ENCODE data around the gene RPN1. TPM values are rescaled to one million over a fixed set of nuclear protein-coding genes. Genes with fewer than 3 reads are reported as not detected.
A peak's percentile ranks its signal among the peaks of the same experiment; 100 is the strongest.
"Not testable (repeated sequence)": the region's sequence is repeated elsewhere in the genome, so short reads cannot be mapped to it uniquely, and the experiment has no call there.

Gene RPN1
- total RNA-seq, 2 experiments from 2014 or later, result 157 to 162 TPM

GRCh38 chr3:128679338-128679737 is 28.7 kb upstream of the RPN1 start:
- H3K27ac Mint-ChIP-seq, result no peak overlapping the region
- DNase-seq (no peak), ATAC-seq (no peak)
- ChIA-PET POLR2A (interaction anchor here (0.7 to 3.3 kb wide), 5 partner anchors 10 to 167 kb away, joined by 3 to 19 read pairs (median 13); partner anchors contain the start of genes RAB7A and RPN1), CTCF (interaction anchor here (0.6 to 4.3 kb wide), 7 partner anchors 62 to 167 kb away, joined by 3 to 256 read pairs (median 11); no protein-coding TSS in a partner anchor)
- H3K4me3 Mint-ChIP-seq, result no peak overlapping the region
- H3K27me3 Mint-ChIP-seq (ENCODE audit: low read depth), result peaks cover 8% of the 10 kb centered on the region
- peaks cover 1% of the 10 kb centered on the region for H3K36me3 Mint-ChIP-seq (ENCODE audit: low read depth)
- H3K9me3 Mint-ChIP-seq (ENCODE audit: insufficient read depth), result no peaks in the 10 kb centered on the region
- peaks cover 43% of the 10 kb centered on the region for H3K4me1 Mint-ChIP-seq (ENCODE audit: low read depth)

GRCh38 chr3:128675802-128676201 is 25.2 kb upstream of the RPN1 start:
- Mint-ChIP-seq H3K27me3 (ENCODE audit: low read depth) (peaks cover 21% of the 10 kb centered on the region), H3K4me1 (ENCODE audit: low read depth) (peaks cover 29% of the 10 kb centered on the region)
- not testable (repeated sequence) for H3K9me3 Mint-ChIP-seq (ENCODE audit: insufficient read depth); H3K36me3 Mint-ChIP-seq (ENCODE audit: low read depth); H3K27ac Mint-ChIP-seq; ATAC-seq; H3K4me3 Mint-ChIP-seq; DNase-seq
- ChIA-PET POLR2A (interaction anchor here (0.6 kb wide), 1 partner anchor 20 kb away, joined by 3 read pairs; no protein-coding TSS in a partner anchor), CTCF (interaction anchor here (1.1 to 2.5 kb wide), 4 partner anchors 22 to 119 kb away, joined by 3 to 10 read pairs (median 8); no protein-coding TSS in a partner anchor)

- Mint-ChIP-seq H3K27me3 (ENCODE audit: low read depth) (peaks cover 25% of the 10 kb centered on the region), H3K27ac (peak overlapping the region; percentile 73), H3K36me3 (ENCODE audit: low read depth) (peaks cover 1% of the 10 kb centered on the region), H3K4me3 (peak overlapping the region; percentile 50), H3K9me3 (ENCODE audit: insufficient read depth) (no peaks in the 10 kb centered on the region), H3K4me1 (ENCODE audit: low read depth) (peaks cover 17% of the 10 kb centered on the region)
- DNase-seq (no peak), ATAC-seq (no peak)
- CTCF ChIA-PET, result interaction anchor here (1.5 to 2.5 kb wide), 3 partner anchors 57 to 121 kb away, joined by 7 to 10 read pairs (median 8); no protein-coding TSS in a partner anchor
- POLR2A ChIA-PET, result no interaction called here
These were observed 23.7 kb upstream of the RPN1 start for GRCh38 chr3:128674161-128674784.

- Mint-ChIP-seq H3K27ac (no peak overlapping the region), H3K9me3 (ENCODE audit: insufficient read depth) (no peaks in the 10 kb centered on the region), H3K27me3 (ENCODE audit: low read depth) (peaks cover 43% of the 10 kb centered on the region), H3K36me3 (ENCODE audit: low read depth) (no peaks in the 10 kb centered on the region), H3K4me3 (no peak overlapping the region), H3K4me1 (ENCODE audit: low read depth) (peaks cover 3% of the 10 kb centered on the region)
- DNase-seq (no peak), ATAC-seq (no peak)
- POLR2A ChIA-PET, result interaction anchor here (2.9 kb wide), 1 partner anchor 13 kb away, joined by 12 read pairs; no protein-coding TSS in a partner anchor
- CTCF ChIA-PET, result interaction anchor here (1.0 to 2.6 kb wide), 2 partner anchors 13 to 178 kb away, joined by 4 to 22 read pairs; no protein-coding TSS in a partner anchor
These were observed 17.0 kb upstream of the RPN1 start for GRCh38 chr3:128667641-128668040.

GRCh38 chr3:128665362-128666021 is 14.9 kb upstream of the RPN1 start:
- Mint-ChIP-seq H3K9me3 (ENCODE audit: insufficient read depth) (no peaks in the 10 kb centered on the region), H3K4me3 (no peak overlapping the region), H3K27me3 (ENCODE audit: low read depth) (peaks cover 35% of the 10 kb centered on the region), H3K4me1 (ENCODE audit: low read depth) (peaks cover 3% of the 10 kb centered on the region), H3K36me3 (ENCODE audit: low read depth) (no peaks in the 10 kb centered on the region), H3K27ac (no peak overlapping the region)
- ChIA-PET POLR2A (no interaction called here), CTCF (interaction anchor here (1.2 kb wide), 1 partner anchor 210 kb away, joined by 4 read pairs; no protein-coding TSS in a partner anchor)
- no peak for DNase-seq
- ATAC-seq, result no peak

GRCh38 chr3:128663151-128663550 is 12.5 kb upstream of the RPN1 start:
- Mint-ChIP-seq H3K4me1 (ENCODE audit: low read depth) (peaks cover 3% of the 10 kb centered on the region), H3K36me3 (ENCODE audit: low read depth) (no peaks in the 10 kb centered on the region), H3K9me3 (ENCODE audit: insufficient read depth) (no peaks in the 10 kb centered on the region), H3K27me3 (ENCODE audit: low read depth) (peaks cover 25% of the 10 kb centered on the region), H3K4me3 (no peak overlapping the region), H3K27ac (no peak overlapping the region)
- ChIA-PET POLR2A (no interaction called here), CTCF (interaction anchor here (1.0 to 1.5 kb wide), 2 partner anchors 18 to 45 kb away, joined by 3 to 6 read pairs; no protein-coding TSS in a partner anchor)
- no peak for ATAC-seq
- no peak for DNase-seq

- no peak for DNase-seq
- Mint-ChIP-seq H3K27ac (no peak overlapping the region), H3K4me3 (no peak overlapping the region), H3K9me3 (ENCODE audit: insufficient read depth) (no peaks in the 10 kb centered on the region), H3K4me1 (ENCODE audit: low read depth) (peaks cover 13% of the 10 kb centered on the region), H3K27me3 (ENCODE audit: low read depth) (no peaks in the 10 kb centered on the region), H3K36me3 (ENCODE audit: low read depth) (no peaks in the 10 kb centered on the region)
- ChIA-PET POLR2A (interaction anchor here (0.6 kb wide), 1 partner anchor 24 kb away, joined by 4 read pairs; no protein-coding TSS in a partner anchor), CTCF (interaction anchor here (1.7 to 2.7 kb wide), 2 partner anchors 25 to 38 kb away, joined by 4 to 11 read pairs; no protein-coding TSS in a partner anchor)
- no peak for ATAC-seq
These were observed 4.9 kb upstream of the RPN1 start for GRCh38 chr3:128655531-128655930.

- POLR2A ChIA-PET, result interaction anchor here (0.8 to 1.8 kb wide), 4 partner anchors 15 to 706 kb away, joined by 3 to 6 read pairs (median 4); no protein-coding TSS in a partner anchor
- H3K36me3 Mint-ChIP-seq (ENCODE audit: low read depth); ATAC-seq; H3K9me3 Mint-ChIP-seq (ENCODE audit: insufficient read depth); H3K27me3 Mint-ChIP-seq (ENCODE audit: low read depth): not testable (repeated sequence)
- H3K4me1 Mint-ChIP-seq (ENCODE audit: low read depth), result peaks cover 17% of the 10 kb centered on the region
- DNase-seq, result peak; percentile 54
- CTCF ChIA-PET, result interaction anchor here (0.9 to 2.7 kb wide), 4 partner anchors 21 to 221 kb away, joined by 3 to 17 read pairs (median 7); no protein-coding TSS in a partner anchor
- H3K4me3 Mint-ChIP-seq, result peak overlapping the region; percentile 65
- peak overlapping the region; percentile 12 for H3K27ac Mint-ChIP-seq
These were observed 3.6 kb upstream of the RPN1 start for GRCh38 chr3:128653993-128654805.

- H3K4me1 Mint-ChIP-seq (ENCODE audit: low read depth), result peaks cover 24% of the 10 kb centered on the region
These were observed 2.9 kb upstream of the RPN1 start for GRCh38 chr3:128653383-128653992.

GRCh38 chr3:128648940-128649663 is 1.5 kb downstream of the RPN1 start:
- Mint-ChIP-seq H3K4me1 (ENCODE audit: low read depth) (peaks cover 35% of the 10 kb centered on the region), H3K4me3 (peak overlapping the region; percentile 88), H3K9me3 (ENCODE audit: insufficient read depth) (no peaks in the 10 kb centered on the region), H3K36me3 (ENCODE audit: low read depth) (peaks cover 29% of the 10 kb centered on the region), H3K27me3 (ENCODE audit: low read depth) (no peaks in the 10 kb centered on the region), H3K27ac (peak overlapping the region; percentile 89)
- POLR2A ChIA-PET, result interaction anchor here (0.6 to 2.7 kb wide), 4 partner anchors 11 to 667 kb away, joined by 3 to 15 read pairs (median 3); a partner anchor contains a TSS
- CTCF ChIA-PET, result interaction anchor here (0.6 to 2.3 kb wide), 5 partner anchors 9 to 653 kb away, joined by 3 to 12 read pairs (median 9); no protein-coding TSS in a partner anchor
- DNase-seq, result no peak
- no peak for ATAC-seq

More at GRCh38 chr3:128653383-128653992, 2.9 kb upstream of the RPN1 start:
- H3K27ac Mint-ChIP-seq; H3K27me3 Mint-ChIP-seq (ENCODE audit: low read depth); DNase-seq; H3K36me3 Mint-ChIP-seq (ENCODE audit: low read depth); ATAC-seq; H3K9me3 Mint-ChIP-seq (ENCODE audit: insufficient read depth): not testable (repeated sequence)
- ChIA-PET POLR2A (interaction anchor here (0.8 to 1.8 kb wide), 4 partner anchors 16 to 706 kb away, joined by 3 to 6 read pairs (median 4); no protein-coding TSS in a partner anchor), CTCF (interaction anchor here (1.5 to 2.7 kb wide), 3 partner anchors 22 to 36 kb away, joined by 3 to 17 read pairs (median 11); no protein-coding TSS in a partner anchor)
- peak overlapping the region; percentile 65 for H3K4me3 Mint-ChIP-seq

Data from activated CD8-positive, alpha-beta T cell treated with anti-CD3 and anti-CD28 coated beads, Interleukin-2, amount 10 ng/mL, durations not matched to agents 7 days and 5 days (primary cell).